GM03348 (cell line): Measurements from ENCODE around the gene ZNF536.

ENCODE experiments used
- DNase-seq: peaks from one replicate; pipeline ENCODE4 v3.0.0; 2012; ENCODE audit warnings: low spot score

ZNF536 gene

DNA sequence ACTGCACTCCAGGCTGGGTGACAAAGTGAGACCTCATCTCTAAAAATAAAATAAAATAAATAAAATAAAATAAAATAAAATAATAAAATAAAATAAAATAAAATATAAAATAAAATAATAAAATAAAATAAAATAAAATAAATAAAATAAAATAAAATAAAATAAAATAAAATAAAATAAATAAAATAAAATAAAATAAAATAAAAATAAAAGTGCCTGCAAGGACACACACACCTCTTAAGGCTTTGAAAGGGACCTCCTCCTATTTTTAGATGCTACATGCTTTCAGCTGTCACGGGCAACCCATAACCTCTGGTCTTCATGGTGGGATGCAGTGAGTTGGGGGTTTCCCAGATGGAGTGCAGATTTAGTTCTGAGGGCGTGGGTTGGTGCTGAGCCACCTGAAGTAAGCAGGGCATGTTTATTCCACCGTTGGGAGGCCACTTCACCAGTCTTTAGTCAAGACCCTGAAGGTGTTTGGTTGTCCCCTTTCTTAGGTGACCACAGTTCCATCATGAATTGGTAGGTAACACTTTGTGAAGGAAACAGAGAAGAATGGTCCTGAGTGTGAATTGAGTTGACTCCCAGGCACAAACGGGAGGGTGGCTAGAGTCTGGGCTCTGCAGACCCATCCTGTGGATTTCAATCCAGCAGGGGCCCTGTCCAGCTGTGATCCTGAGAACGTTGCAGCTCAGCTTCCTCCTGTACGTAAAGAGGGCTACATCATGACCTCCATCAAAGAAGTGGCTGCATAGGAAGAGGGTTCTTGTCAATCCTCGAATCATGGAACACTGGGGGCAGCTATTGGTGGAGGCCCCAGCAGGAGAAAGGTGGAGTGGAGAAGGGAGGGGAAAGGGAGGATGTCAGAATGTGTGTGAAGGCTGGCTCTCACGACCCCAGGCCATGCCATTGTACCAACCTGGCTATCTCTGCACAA lies 234.2 kb downstream of the ZNF536 start:
- DNase-seq = no peak
